ENCODE data around the gene CDH6.

- no peak for TF ChIP-seq CTCF (IDR thresholded peaks at IDR 0.05)
- no peak for TF ChIP-seq EP300 (IDR thresholded peaks at IDR 0.05)
- TF ChIP-seq POLR2A (IDR thresholded peaks at IDR 0.05), result no peak
Observed at GRCh38 chr5:31193591-31194467, at the start of gene CDH6.
